Fibroblast of peridontal ligament (primary cell): ENCODE data around the gene PLA2G2A.
"Not testable (repeated sequence)": the region's sequence is repeated elsewhere in the genome, so short reads cannot be mapped to it uniquely, and the experiment has no call there.

ENCODE experiments used
- DNase-seq: peaks from one replicate; pipeline ENCODE4 v3.0.0-alpha.2; 2010; ENCODE audit errors: extremely low read depth

Gene PLA2G2A

GRCh38 chr1:19927130-19927421, 52.3 kb downstream of the PLA2G2A start:
- not testable (repeated sequence) for DNase-seq

GRCh38 chr1:19926296-19927129, 52.9 kb downstream of the PLA2G2A start:
- DNase-seq = no peak
